ENCODE data around the gene KLC1. TPM values are rescaled to one million over a fixed set of nuclear protein-coding genes. Genes with fewer than 3 reads are reported as not detected.
A peak's percentile ranks its signal among the peaks of the same experiment; 100 is the strongest.

The KLC1 gene
- total RNA-seq, 1 donor from 2014 or later, result 975 TPM

DNA sequence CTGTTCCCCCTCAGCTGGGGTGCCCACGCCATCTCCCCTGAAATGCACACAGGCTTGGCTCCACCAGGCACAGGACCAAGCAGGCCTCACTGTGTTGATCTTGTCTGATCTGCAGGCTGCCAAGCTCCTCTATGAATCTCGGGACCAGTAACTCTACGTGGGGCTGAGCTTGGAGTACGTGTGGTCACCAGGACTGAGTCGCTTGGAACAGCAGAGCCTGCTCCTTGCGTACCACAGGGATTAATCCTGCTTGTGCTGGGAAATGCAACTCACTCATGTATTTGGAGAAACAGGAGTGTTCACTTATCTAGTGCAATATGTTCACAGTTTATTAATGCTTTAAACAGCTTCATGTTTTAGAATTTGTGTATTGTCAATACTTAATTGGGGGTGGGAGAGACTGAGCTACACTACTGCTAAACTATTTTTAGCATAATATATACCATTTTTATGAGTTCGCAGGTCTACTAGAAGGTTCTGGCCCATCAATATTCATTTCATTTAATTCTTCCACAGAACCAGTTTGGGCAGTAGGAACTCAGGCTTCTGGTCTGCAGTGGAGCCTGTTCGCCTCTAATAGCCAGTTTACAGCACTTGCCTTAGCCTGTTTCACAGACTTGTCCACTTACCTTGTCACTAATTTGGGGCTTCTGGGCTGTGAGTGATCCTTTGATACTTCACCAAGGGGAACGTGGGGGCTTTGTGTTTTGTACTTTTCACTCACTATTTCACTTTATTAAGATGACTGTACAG lies 104.0 kb downstream of the KLC1 start:
- Mint-ChIP-seq H3K27ac (ENCODE audit: unreplicated experiment) (no peak overlapping the region), H3K4me1 (ENCODE audit: low read depth, unreplicated experiment) (peaks cover 19% of the 10 kb centered on the region), H3K4me3 (ENCODE audit: unreplicated experiment) (no peak overlapping the region), H3K36me3 (ENCODE audit: unreplicated experiment) (peaks cover 3% of the 10 kb centered on the region), H3K27me3 (ENCODE audit: unreplicated experiment) (peaks cover 7% of the 10 kb centered on the region), H3K9me3 (ENCODE audit: unreplicated experiment) (peaks cover 4% of the 10 kb centered on the region)
- TF ChIP-seq, protein P1, sequence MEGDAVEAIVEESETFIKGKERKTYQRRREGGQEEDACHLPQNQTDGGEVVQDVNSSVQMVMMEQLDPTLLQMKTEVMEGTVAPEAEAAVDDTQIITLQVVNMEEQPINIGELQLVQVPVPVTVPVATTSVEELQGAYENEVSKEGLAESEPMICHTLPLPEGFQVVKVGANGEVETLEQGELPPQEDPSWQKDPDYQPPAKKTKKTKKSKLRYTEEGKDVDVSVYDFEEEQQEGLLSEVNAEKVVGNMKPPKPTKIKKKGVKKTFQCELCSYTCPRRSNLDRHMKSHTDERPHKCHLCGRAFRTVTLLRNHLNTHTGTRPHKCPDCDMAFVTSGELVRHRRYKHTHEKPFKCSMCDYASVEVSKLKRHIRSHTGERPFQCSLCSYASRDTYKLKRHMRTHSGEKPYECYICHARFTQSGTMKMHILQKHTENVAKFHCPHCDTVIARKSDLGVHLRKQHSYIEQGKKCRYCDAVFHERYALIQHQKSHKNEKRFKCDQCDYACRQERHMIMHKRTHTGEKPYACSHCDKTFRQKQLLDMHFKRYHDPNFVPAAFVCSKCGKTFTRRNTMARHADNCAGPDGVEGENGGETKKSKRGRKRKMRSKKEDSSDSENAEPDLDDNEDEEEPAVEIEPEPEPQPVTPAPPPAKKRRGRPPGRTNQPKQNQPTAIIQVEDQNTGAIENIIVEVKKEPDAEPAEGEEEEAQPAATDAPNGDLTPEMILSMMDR (IDR thresholded peaks at IDR 0.05; ENCODE audit: partially characterized antibody, unreplicated experiment), result no peak
- DNase-seq, result no peak

DNA sequence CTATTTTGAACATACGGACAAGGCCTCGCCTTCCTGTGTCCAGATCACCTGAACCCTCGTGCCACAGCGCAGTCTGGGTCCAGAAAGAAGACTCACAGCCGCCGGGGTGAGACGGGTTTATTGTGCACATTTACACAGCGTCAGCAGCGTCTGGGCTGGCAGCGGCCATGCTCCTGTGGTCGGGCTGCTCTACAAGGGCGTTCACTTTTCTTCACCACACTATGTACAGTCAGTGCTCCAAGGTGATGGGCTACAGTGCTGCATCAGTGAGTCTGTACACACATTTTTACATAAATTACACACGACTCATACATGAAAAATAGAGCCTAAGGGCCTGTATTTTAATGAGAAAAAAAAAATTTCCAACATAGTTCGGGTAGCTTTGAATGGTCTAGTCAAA lies 104.6 kb downstream of the KLC1 start:
- Mint-ChIP-seq H3K27me3 (ENCODE audit: unreplicated experiment) (peaks cover 13% of the 10 kb centered on the region), H3K4me1 (ENCODE audit: low read depth, unreplicated experiment) (peaks cover 20% of the 10 kb centered on the region), H3K4me3 (ENCODE audit: unreplicated experiment) (no peak overlapping the region), H3K27ac (ENCODE audit: unreplicated experiment) (no peak overlapping the region), H3K36me3 (ENCODE audit: unreplicated experiment) (no peaks in the 10 kb centered on the region), H3K9me3 (ENCODE audit: unreplicated experiment) (peaks cover 6% of the 10 kb centered on the region)
- DNase-seq, result no peak
- TF ChIP-seq, protein P1 (IDR thresholded peaks at IDR 0.05; ENCODE audit: partially characterized antibody, unreplicated experiment), result no peak

DNA sequence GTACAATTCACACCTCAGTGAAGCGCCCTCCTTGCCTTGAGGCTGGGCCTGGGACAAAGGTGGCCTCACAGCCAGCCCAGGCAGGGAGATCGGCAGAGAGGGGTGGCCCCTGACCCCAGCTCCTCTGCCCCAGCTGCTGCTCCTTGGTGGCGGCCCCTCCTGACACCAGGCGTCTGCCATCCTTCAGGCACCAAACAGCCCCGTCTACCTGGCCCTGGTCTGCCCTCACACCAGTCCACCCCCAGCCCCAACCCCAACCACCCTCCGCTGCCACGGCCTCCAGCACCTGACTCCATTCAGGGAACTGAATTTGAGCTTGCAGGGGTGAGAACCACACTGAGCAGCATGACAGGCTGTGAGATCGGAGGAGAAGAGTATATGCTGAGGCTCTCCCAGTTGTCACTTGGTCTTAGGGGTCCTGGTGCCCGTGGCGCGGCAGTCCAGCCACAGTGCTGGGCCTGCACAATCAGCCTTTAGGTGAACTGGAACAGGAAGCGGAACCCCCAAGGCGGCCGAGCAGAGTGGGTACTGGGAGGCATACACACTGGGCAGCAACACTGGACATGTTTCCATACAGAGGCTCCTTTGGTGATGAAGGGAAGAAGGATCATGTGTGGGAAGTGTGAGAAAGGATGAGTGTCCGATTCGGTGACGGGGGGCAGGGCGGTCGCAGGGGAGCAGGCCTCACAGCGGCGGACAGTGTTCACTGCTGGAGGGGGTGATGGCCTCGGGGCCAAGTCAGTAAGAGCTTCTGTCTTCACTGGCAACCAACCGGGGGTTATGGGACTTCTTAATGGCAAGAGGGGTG lies 105.3 kb downstream of the KLC1 start:
- H3K36me3 Mint-ChIP-seq (ENCODE audit: unreplicated experiment), result no peaks in the 10 kb centered on the region

DNA sequence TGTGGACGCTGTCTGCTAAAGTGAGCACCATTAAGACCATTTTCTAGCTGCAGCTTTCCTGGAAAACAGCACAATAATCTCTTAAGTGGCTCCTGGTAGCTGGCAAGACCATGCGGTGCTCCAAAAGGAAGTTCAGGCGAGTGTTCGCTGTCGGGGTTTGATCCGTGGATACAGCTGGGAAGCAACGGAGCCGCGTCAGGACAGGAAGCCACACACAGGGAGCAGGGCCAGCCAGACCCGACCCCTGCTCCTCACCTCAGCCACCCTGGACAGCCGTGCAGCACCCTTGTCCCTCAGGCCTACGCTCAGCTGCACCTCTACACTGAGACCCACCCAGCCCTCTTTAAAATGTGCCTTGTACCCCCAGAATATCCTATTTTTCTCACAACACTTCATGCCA lies 106.0 kb downstream of the KLC1 start:
- H3K27ac Mint-ChIP-seq (ENCODE audit: unreplicated experiment), result no peak overlapping the region
- peaks cover 14% of the 10 kb centered on the region for H3K27me3 Mint-ChIP-seq (ENCODE audit: unreplicated experiment)

More for the DNA sequence above, 105.3 kb downstream of the KLC1 start:
- TF ChIP-seq, protein P1 (IDR thresholded peaks at IDR 0.05; ENCODE audit: partially characterized antibody, unreplicated experiment), result no peak
- H3K27ac Mint-ChIP-seq (ENCODE audit: unreplicated experiment), result peak overlapping the region; percentile 49
- H3K9me3 Mint-ChIP-seq (ENCODE audit: unreplicated experiment), result peaks cover 6% of the 10 kb centered on the region
- no peak for DNase-seq
- no peak overlapping the region for H3K4me3 Mint-ChIP-seq (ENCODE audit: unreplicated experiment)
- peaks cover 14% of the 10 kb centered on the region for H3K27me3 Mint-ChIP-seq (ENCODE audit: unreplicated experiment)
- peaks cover 20% of the 10 kb centered on the region for H3K4me1 Mint-ChIP-seq (ENCODE audit: low read depth, unreplicated experiment)

More for the DNA sequence above, 106.0 kb downstream of the KLC1 start:
- no peak for DNase-seq
- Mint-ChIP-seq H3K36me3 (ENCODE audit: unreplicated experiment) (no peaks in the 10 kb centered on the region), H3K9me3 (ENCODE audit: unreplicated experiment) (peaks cover 6% of the 10 kb centered on the region), H3K4me3 (ENCODE audit: unreplicated experiment) (no peak overlapping the region), H3K4me1 (ENCODE audit: low read depth, unreplicated experiment) (peaks cover 19% of the 10 kb centered on the region)
- TF ChIP-seq, protein P1 (IDR thresholded peaks at IDR 0.05; ENCODE audit: partially characterized antibody, unreplicated experiment), result no peak

All from glutamatergic neuron (in vitro differentiated cells).